SH-SY5Y (cell line): ENCODE measurements around the gene ANKFY1.

Experiments used
- GATA2 ChIP-seq: IDR thresholded peaks from 2 replicates; pipeline ENCODE4 v1.6.1; 2011; ENCODE audit warnings: mild to moderate bottlenecking, low read depth, low read length
- GATA3 ChIP-seq: IDR thresholded peaks from 2 replicates; pipeline ENCODE4 v1.6.1; 2011; ENCODE audit warnings: low read depth, mild to moderate bottlenecking, low read length, moderate library complexity

Gene ANKFY1

GRCh38 chr17:4118015-4118743 is 145.6 kb downstream of the ANKFY1 start:
- TF ChIP-seq GATA3 (no peak), GATA2 (no peak)

GRCh38 chr17:4116516-4116915 is 147.3 kb downstream of the ANKFY1 start:
- TF ChIP-seq GATA3: no peak
- no peak for TF ChIP-seq GATA2
